HT-29 (cell line): ENCODE data around the gene PTGDR2. TPM values are rescaled to one million over a fixed set of nuclear protein-coding genes. Genes with fewer than 3 reads are reported as not detected.

Experiments
- DNase-seq: peaks from one replicate; pipeline ENCODE4 v3.0.0-alpha.2; 2015; ENCODE audit warnings: low spot score
- total RNA-seq: library from RNA; depleted of rRNA; stranded (reverse); fragments of >200 nt; shearing (Covaris generic); gene quantifications from 2 replicates; pipeline ENCODE4 v1.2.3, GENCODE V29; 2014; rRNA removed

PTGDR2 gene
- total RNA-seq, 1 experiment from 2014 or later, result 0.41 TPM

DNA sequence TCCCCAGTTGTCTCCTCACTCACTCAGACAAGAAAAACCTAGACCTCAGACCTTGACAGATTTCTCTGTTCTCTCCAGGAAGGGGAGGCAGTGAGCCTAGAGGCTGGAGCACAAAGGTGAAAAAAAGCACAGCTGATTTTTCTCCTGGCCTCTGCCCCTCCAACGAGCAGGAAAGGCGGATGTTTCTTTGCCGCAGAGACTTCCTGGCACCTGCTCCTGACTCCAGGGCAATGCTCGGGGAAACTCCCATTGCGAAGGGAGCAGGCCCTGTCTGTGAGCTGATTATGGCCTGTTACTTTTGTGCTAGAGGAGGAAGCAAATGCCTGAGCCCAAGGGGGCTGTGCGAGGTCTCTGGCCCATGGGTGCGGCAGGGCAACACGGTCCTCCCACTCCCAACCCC, 45.2 kb downstream of the PTGDR2 start:
- no peak for DNase-seq

GRCh38 chr11:60810151-60810550, 45.6 kb downstream of the PTGDR2 start:
- no peak for DNase-seq

DNA sequence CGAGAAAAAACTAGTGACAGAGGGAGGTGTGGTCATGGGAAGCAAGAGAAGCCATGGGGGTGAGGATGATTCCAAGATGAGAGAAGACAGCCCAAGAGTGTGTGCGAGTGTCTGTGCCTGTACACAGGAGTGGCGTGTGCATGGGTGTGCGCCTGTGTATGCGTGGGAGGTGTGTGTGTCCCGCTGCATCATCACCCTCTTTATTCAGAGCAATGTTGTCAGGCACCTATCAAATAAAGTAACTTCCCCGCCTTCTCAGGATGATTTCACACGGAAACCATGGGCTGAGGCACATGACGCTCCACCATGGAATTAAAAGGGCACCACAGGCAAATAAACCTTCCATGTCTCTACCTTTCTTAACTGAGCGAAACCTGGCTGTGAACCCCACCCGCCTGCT, 46.1 kb downstream of the PTGDR2 start:
- DNase-seq, result no peak

DNA sequence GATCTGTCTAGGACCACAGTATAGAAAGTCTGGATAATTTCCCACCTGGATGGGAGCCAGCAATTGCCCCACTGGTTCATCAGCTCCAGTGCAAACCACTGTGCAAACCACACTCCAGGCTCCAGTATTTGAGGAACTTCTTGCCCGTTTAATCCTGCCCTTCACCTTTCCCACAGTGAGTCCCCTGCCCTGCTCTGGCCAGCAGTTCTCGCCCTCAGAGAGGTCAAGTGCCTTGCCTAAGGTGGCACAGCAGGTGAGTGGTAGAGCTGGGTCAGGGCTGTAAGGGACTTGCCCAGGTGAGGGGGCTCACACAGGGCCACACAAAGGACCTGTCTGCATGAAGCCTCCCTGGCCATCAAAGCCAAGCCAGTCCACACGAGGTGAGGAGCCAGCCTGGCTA, 46.5 kb downstream of the PTGDR2 start:
- DNase-seq, result no peak

DNA sequence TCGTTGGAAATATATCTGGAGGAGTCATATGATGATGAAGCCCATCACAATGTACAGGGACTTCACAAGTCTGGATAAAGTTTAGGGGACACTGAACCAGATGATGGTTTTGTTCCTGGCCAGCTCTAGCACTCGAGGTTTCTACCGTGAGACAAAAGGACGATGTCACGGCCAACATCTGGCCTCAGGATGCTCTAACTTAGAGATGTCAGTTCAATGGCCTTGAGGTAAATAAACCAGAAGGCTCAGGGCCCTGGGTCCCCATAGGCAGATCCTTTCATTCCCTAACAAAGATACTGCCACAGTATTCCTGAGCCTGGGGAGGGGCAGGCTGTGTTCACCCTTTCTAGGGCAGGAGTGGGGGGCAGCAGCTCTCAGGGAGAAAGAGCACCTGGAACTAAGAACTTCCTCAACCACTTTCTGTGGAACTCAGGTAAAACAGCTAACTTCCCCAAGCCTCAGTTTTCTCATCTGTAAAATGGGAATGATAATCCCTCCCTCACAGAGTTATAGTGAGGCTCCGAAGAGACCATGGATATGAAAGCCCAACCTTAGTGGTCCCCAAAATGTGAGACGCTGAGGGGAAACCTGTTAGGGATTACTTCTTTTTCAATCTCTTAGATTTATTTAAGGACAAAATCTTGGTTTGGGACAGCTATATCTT, 52.3 kb downstream of the PTGDR2 start:
- DNase-seq, result no peak

DNA sequence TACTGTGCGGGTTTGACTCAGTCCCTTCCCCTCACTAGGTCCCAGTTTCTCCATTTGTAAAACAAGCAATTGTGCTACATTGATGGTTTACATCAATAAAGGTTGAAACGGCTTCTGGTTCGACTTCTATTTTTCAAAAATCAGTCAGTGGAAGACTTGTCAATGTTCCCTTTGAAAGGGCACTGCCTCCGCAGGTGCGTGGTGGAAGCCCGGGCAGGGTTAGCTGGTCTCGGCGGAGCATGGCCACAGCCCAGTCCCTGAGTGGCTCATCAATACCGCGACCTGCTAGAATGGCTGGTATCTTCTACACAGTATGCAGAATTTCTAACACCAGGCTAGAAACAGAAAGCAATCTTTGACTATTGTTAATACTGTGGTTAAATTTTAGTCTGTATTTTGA, 54.6 kb downstream of the PTGDR2 start:
- DNase-seq, result no peak

Other genes starting within 250 kb of the PTGDR2 start
- gene MS4A8, start 156.3 kb downstream of the PTGDR2 start, total RNA-seq, result not detected in 2 replicates
- gene MS4A18, start 131.2 kb downstream of the PTGDR2 start, total RNA-seq, result not detected in 2 replicates
- gene MS4A15, start 99.1 kb downstream of the PTGDR2 start, total RNA-seq, result not detected in 2 replicates
- not detected in 2 replicates for gene MS4A10, start 70.6 kb downstream of the PTGDR2 start, total RNA-seq
- 56.4 and 60.6 TPM in 2 replicates for gene CCDC86, start 13.8 kb downstream of the PTGDR2 start, total RNA-seq
- gene ZP1, start 11.6 kb upstream of the PTGDR2 start, total RNA-seq, result not detected in 2 replicates
- gene PRPF19, start 50.6 kb upstream of the PTGDR2 start, total RNA-seq, result 144 and 152 TPM in 2 replicates
- 96.5 and 102 TPM in 2 replicates for gene TMEM109, start 58.2 kb upstream of the PTGDR2 start, total RNA-seq
- 35.6 and 37.5 TPM in 2 replicates for gene TMEM132A, start 68.5 kb upstream of the PTGDR2 start, total RNA-seq
- 1.4 and 2.6 TPM in 2 replicates for gene SLC15A3, start 96.2 kb upstream of the PTGDR2 start, total RNA-seq
- 0.53 and 2.1 TPM in 2 replicates for gene CD6, start 115.7 kb upstream of the PTGDR2 start, total RNA-seq
- gene CD5, start 246.5 kb upstream of the PTGDR2 start, total RNA-seq, result not detected in 2 replicates